ENCODE results near the gene TRIM2.
"Not testable (repeated sequence)": the region's sequence is repeated elsewhere in the genome, so short reads cannot be mapped to it uniquely, and the experiment has no call there.

TRIM2 gene

DNA sequence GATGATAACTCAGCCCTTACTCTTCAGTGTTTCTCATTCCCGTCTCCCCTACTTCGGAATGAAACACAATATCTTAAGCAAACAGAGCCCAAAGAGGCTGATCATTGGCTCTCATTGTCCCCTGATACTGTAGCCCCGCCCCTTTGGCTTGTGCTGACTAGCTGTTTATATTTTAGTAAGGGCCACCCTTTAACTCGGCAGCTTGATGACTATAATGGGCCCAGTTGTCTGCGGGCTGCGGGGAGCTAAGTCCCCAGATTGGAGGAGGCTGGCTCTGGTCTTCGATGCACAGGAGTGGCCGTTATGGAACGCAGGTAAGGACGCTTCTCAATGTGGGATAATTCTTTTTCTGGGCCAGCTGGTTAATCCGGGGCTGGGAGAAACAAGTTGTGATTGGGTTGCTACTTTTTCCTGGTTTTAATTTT is at the start of gene TRIM2:
Gene TRIM2, plus strand, starts transcription at position 197 of the 425 bp plus-strand sequence. Its CDS starts 88 bp downstream, at position 285.
- DNase-seq (ENCODE audit: low read depth, low spot score) = no peak

GRCh38 chr4:153155686-153156085 is 48.6 kb upstream of the TRIM2 start:
- DNase-seq (ENCODE audit: low read depth, low spot score) = no peak

DNA sequence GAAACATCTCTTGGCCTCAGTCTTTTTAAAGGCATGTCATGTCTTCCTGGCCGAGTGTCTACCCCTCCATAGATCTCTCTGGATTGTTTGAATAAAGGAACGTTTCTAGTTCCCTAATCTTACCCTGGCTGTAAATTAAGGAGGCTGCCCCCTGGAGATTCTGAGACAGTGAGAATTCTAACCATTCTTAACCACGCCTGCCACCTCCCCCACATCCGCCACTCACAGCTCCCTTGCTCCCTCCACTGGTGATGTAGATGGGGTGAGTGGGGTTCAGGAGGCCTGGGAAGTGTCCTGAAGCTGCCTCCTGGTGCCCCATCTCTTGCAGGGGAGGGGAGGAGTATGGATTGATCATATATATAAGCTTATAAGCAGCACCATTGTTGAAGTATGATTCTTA is 48.0 kb upstream of the TRIM2 start:
- no peak for DNase-seq (ENCODE audit: low read depth, low spot score)

DNA sequence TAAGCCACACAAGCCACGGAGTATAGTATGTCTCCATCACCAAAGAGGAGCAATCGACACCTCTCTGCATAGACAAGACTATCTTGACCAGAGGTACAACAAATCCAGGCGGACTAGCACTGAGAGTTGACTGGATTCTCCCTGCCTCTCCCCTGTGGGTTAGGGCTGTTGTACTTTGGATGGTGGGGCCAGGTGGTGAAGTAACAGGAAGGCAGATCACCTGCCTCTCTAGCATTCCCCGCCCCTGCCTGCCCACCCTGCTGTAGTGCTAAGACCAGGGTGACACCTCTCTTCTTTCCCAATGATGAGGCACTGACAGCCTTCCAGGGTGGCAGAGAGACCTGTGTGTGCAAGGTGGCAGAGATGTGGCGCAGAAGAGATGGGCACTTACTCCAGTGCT is 47.5 kb upstream of the TRIM2 start:
- no peak for DNase-seq (ENCODE audit: low read depth, low spot score)

DNA sequence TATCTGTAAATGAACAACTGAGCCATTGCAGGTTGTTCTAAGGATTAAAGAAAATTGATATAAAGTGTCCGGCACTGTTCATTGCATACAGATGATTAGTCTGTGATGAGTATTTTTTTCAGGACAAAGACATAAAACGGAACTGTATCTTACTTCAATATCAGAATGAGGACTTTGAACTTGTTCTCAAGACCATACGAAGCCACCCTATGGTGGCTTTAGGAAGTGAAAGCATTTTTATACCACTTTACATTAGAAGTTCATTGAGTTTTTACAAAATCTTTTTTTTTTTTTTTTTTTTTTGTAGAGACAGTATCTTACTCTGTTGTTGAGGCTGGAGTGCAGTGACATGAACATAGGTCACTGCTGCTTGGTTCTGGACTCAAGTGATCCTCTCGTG is 45.2 kb upstream of the TRIM2 start:
- DNase-seq (ENCODE audit: low read depth, low spot score) = no peak

- DNase-seq (ENCODE audit: low read depth, low spot score) = no peak
Observed at GRCh38 chr4:153159728-153160221, 44.5 kb upstream of the TRIM2 start.

DNA sequence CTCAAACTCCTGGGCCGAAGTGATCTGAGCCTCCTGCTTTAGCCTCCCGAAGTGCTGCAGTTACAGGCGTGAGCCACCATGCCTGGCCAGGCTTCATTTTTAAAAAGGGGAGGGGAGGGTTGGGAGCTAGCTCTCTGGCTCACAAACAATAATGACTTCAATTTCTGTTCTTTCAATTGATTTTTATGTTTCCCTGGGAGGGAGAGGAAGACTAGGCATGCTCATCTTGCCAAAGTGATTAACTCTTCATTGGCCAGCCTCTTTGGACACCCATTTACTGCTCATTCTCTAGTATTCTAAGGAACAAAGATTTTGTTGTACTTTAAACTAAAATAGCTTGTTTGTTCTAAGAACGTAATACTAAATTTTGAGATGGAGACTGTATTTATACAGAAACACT is 43.4 kb upstream of the TRIM2 start:
- DNase-seq (ENCODE audit: low read depth, low spot score) = no peak

DNA sequence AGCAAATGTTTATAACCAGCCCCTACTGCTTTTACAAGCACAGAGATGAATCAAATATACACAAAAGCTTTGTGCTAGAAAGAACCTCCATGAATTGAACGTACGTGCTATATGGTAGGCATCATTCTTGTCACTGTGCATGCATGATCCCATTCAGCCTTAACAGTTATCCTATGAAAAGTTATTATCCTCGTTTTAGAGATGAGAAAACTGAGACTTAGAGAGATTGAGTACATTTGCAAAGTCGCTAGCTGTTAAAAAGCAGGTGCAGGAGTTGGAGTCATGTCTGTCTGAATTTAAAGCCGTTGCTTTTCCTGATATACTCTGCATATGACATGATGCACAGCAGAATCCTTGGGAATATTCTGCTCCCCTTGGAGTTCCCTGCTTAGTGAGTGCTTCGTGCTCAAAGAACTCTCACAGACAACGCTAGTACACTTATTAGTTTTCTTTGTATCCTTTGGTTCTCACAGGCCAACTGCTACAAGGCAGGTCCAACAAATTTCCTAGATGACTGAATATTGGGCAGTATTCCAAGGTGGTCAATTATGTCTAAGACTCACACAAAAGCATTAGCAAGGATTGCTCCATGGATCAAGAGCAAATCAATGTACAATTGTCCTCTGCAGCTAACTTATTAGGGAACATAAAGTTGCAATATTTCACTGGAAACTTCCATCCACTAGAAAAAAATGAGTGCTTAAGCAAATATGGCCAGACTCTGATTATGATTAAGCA is 42.8 kb upstream of the TRIM2 start:
- no peak for DNase-seq (ENCODE audit: low read depth, low spot score)

DNA sequence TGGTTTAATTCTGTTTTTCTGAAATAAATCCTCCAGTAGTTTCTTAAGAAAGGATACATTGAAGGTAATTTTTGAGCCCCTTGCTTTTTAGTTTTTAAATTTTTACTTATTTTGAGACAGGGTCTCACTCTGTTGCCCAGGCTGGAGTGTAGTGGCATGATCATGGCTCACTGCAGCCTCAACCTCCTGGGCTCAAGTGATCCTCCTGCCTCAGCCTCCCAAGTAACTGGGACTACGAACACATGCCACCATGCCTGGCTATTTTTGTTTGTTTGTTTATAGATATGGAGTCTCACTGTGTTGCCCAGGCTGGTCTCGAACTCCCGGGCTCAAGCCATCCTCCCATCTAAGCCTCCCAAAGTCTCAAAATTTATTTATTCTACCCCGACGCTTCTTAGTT is 39.0 kb upstream of the TRIM2 start:
- DNase-seq (ENCODE audit: low read depth, low spot score) = not testable (repeated sequence)

DNA sequence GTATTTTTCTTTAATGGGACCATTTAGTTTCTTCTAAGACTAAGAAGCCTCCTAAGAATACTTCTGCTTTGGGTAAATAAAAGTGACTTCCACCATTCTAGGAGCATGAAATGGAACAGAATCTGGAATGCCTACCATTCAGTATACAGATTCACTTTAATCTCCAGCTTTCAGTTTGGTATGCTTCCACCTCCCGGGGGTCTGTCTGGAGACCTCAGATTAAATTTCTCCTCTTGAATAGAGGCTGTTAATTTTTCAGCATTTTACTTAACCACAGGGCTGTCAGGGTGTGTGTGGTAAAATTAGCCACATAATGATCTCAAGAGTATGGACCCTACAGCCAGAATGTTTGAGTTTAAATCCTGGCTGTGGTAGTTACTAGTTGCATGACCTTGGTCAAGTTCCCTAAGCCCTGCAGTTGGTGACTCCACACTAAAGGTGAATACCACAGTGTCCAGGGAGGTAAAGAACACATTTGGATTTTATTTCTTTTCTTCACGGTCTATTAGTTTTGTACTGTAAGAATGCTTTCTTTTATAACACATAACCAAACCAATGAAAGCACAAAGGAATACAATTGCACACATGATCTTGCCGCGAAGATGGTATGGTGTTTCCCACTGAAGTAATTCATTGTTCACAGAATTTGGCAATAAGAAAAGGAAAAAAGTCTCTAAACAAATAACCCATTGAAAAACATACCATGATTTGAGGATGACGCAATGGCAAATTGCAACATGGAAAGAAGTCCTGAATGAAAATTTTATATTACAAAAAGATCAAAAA is 37.3 kb upstream of the TRIM2 start:
- no peak for DNase-seq (ENCODE audit: low read depth, low spot score)

DNA sequence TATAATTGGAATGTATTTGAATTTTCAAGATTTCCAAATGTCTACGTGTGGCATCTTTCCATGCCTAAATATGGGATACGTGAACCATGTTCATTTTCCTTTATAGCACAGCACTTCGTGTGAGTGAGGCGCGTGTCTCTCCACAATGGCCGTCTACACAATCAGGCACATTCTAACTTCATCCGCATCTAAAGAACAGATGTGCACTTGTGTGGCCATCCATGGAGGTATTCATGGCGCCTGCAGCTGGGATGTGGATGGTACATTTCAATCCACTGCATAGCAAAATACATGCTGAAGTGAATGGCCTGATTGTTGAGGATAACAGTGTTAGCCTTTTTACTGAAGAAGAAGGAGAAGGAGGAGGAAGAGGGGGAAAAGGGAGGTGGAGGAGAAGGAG is 34.5 kb upstream of the TRIM2 start:
- no peak for DNase-seq (ENCODE audit: low read depth, low spot score)

DNA sequence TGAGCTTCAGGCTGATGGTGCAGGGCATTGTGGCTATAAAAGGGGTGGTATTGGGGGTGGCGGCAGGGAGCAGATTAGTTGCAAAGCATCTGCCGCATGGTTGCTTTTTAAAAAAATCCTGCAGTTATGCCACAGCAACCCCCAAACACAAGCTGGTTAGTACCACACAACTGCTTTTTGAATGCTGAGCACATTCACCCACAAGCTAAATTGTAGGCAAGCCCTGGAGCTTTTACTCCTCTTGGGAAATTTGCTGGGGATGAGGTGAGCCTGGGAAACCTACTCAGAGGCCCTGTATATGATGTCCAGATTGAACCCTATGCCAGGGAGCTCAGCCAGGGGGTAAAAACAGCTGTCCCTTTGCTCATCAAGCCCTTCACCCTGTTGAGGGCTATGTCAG is 33.8 kb upstream of the TRIM2 start:
- DNase-seq (ENCODE audit: low read depth, low spot score) = no peak

- no peak for DNase-seq (ENCODE audit: low read depth, low spot score)
Observed at GRCh38 chr4:153174821-153175567, 29.2 kb upstream of the TRIM2 start.

- DNase-seq (ENCODE audit: low read depth, low spot score) = no peak
Observed at GRCh38 chr4:153176938-153177337, 27.3 kb upstream of the TRIM2 start.

DNA sequence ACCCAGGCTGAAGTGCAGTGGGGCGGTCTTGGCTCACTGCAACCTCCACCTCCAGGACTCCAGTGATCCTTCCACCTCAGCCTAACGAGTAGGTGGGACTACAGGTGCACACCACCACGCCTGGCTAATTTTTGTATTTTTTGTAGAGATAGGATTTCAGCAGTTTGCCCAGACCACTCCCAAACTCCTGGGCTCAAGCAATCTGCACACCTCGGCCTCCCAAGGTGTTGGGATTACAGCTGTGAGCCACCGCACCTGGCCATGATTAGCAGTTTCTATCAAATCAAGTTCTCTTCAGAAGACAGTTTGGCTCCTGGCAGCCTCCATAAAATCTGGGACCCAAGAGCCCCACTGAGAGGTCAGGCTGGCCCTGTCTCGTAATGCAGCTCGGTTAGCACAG is 26.4 kb upstream of the TRIM2 start:
- DNase-seq (ENCODE audit: low read depth, low spot score) = no peak

DNA sequence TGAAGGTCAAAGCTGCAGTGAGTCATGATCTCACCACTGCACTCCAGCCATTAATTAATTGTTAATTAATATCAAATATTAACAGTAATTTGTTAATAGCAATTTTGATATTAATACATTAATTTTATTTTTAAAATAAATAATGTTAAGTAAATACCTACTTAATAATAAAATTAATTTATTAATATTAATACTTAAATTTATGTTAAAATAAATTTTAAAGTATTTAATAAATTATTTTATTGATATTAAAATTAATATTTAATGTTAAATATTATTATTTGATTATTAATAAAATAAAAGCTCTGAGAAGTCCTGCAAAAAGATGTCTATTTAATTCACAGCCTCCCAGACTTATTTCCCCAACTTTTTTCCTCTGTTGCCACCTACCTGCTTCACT is 25.1 kb upstream of the TRIM2 start:
- DNase-seq (ENCODE audit: low read depth, low spot score) = no peak

GRCh38 chr4:153181293-153181692 is 22.9 kb upstream of the TRIM2 start:
- DNase-seq (ENCODE audit: low read depth, low spot score) = no peak

DNA sequence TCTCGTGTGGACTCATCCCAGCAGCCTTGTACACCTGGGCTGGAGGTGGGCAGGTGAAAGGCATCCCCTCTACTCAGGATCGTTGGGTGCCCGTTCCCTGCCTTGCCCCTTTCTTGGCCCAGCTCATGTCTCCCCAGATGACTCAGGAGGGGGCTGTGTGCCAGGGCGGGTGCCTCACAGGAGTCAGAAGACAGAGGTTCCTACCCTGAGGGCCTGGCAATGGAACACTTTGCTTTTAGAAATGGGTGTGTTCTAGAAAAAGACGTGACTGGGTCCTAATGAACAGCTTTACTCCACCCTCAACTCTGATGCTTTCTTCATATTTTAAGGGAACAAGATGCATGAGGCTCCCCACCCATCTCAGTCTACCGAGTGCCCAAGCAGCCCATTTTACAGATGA is 22.5 kb upstream of the TRIM2 start:
- no peak for DNase-seq (ENCODE audit: low read depth, low spot score)

DNA sequence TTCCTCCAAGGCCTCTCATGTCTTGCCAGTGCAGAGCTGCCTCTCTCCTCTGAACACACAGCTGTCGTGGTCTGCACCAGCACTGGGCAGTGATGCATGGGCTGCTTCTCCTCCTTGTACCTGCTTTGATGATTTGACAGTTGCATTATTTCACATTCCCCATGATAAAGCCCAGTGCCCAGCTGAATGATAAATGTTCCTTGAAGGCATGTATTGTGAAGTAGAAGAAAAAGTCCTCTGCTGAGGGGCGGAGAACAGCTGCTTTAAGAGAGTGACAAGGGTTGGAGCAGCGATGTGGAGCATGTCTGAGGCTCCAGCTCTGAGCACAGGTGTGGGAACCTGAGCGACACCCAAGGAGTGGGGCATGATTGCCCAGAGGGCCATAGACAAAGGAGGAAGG is 21.1 kb upstream of the TRIM2 start:
- no peak for DNase-seq (ENCODE audit: low read depth, low spot score)

- DNase-seq (ENCODE audit: low read depth, low spot score) = no peak
Observed at GRCh38 chr4:153185331-153185852, 18.9 kb upstream of the TRIM2 start.

- DNase-seq (ENCODE audit: low read depth, low spot score) = no peak
Observed at GRCh38 chr4:153186046-153186728, 18.1 kb upstream of the TRIM2 start.

Data from iPS DF 19.7 (cell line).